Smooth muscle cell (in vitro differentiated cells): Measurements from ENCODE around the gene EMILIN2. TPM values are rescaled to one million over a fixed set of nuclear protein-coding genes. Genes with fewer than 3 reads are reported as not detected.

Experiments used
- DNase-seq: peaks from one replicate; lab custom pipeline; 2025; ENCODE audit not compliant: unreplicated experiment; lab: John Stamatoyannopoulos, UW
- H2AFZ ChIP-seq: fragments of 200-600 bp; sonication (generic); 2 replicates; pipeline ENCODE4 v1.6.0; 2016; ENCODE audit warnings: antibody characterized with exemption, low read depth, mild to moderate bottlenecking
- H3F3A ChIP-seq: fragments of 200-600 bp; sonication (generic); 2 replicates; pipeline ENCODE4 v1.6.0; 2017; ENCODE audit warnings: antibody characterized with exemption, low read depth
- H3K27ac ChIP-seq: fragments of 200-600 bp; sonication (generic); 2 replicates; pipeline ENCODE4 v1.5.1; 2016; ENCODE audit warnings: low read depth, mild to moderate bottlenecking
- H3K27me3 ChIP-seq: fragments of 200-600 bp; sonication (generic); 2 replicates; pipeline ENCODE4 v1.6.1; 2016; ENCODE audit warnings: low read depth, mild to moderate bottlenecking
- H3K36me3 ChIP-seq: fragments of 200-600 bp; sonication (generic); 2 replicates; pipeline ENCODE4 v1.5.1; 2016; ENCODE audit warnings: low read depth
- H3K4me1 ChIP-seq: fragments of 200-600 bp; sonication (generic); 2 replicates; pipeline ENCODE4 v1.5.1; 2016; ENCODE audit warnings: low read depth
- H3K4me2 ChIP-seq: fragments of 200-600 bp; sonication (generic); 2 replicates; pipeline ENCODE4 v1.6.0; 2016; ENCODE audit warnings: mild to moderate bottlenecking
- H3K4me3 ChIP-seq: fragments of 200-600 bp; sonication (generic); 2 replicates; pipeline ENCODE4 v1.5.1; 2016; ENCODE audit warnings: mild to moderate bottlenecking
- H3K79me2 ChIP-seq: fragments of 200-600 bp; sonication (generic); 2 replicates; pipeline ENCODE4 v1.6.0; 2016; ENCODE audit warnings: low read depth, mild to moderate bottlenecking
- H3K9ac ChIP-seq: fragments of 200-600 bp; sonication (generic); 2 replicates; pipeline ENCODE4 v1.6.0; 2016; ENCODE audit warnings: low read depth
- H3K9me3 ChIP-seq: fragments of 200-600 bp; sonication (generic); replicated peaks from 2 replicates; pipeline ENCODE4 v1.5.1; 2016; ENCODE audit warnings: low read depth
- H4K20me1 ChIP-seq: fragments of 200-600 bp; sonication (generic); 2 replicates; pipeline ENCODE4 v1.6.0; 2016; ENCODE audit warnings: low read depth
- WGBS: methylation state at CpG from one replicate; pipeline ENCODE4 v1.1.7; 2016; ENCODE audit warnings: low lambda C conversion rate; 5-methylcytosine and 5-hydroxymethylcytosine counted together
- polyA plus RNA-seq: library from polyadenylated mRNA; unstranded; fragments of >200 nt; fragmentation: Nextera tagmentation; extraction: Ambion mirVana; gene quantifications from 2 replicates; pipeline ENCODE4 v1.2.1, GENCODE V29; 2016
- total RNA-seq: library from RNA; depleted of rRNA; stranded (reverse); fragments of >200 nt; gene quantifications from 2 replicates; pipeline ENCODE4 v1.2.3, GENCODE V29; 2014
- TF ChIP-seq, protein P1 (sequence below): fragments of 200-600 bp; sonication (generic); IDR thresholded peaks from 2 replicates; pipeline ENCODE4 v1.5.1; 2017; ENCODE audit warnings: borderline replicate concordance, mild to moderate bottlenecking, antibody characterized with exemption; ENCODE audit not compliant: insufficient read depth, poor library complexity, severe bottlenecking

Gene EMILIN2
- total and polyA plus RNA-seq, 2 experiments from 2014 or later: 6.5 to 22.9 TPM

DNA sequence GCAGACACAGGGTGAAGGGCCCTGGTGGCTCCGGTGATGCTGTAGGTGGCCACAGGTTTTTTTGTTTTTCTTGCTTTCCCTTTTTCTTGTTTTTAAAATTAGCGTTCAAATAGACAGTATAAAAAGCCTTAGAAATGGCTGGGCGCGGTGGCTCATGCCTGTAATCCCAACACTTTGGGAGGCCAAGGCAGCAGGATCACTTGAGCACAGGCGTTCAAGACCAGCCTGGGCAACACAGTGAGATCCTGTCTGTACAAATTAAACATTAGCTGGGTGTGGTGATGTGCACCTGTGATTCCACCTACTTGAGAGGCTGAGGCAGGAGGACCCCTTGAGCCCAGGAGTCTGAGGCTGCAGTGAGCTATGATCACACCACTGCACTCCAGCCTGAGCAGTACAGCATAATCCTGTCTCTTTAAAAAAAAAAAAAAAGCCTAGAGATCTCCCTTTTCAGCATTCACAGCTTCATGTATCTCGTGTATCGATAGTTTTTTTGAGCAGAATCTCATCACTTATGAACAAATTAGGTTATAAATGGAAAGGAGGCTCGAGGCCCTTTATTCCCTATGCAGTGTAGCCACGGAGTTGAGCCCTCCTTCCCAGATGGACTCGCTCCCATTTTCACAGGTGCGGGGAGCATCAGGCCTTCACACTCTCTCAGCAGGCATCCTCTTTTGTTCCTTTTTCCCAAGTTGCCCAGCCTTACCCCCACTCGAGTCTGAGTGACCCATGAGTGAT, 50.8 kb downstream of the EMILIN2 start:
- no peak for DNase-seq
- no peak overlapping the region for H3K27ac ChIP-seq
- no peak overlapping the region for H3K4me2 ChIP-seq
- H2AFZ ChIP-seq: no peak overlapping the region
- no peaks in the 10 kb centered on the region for H3K36me3 ChIP-seq
- H3K27me3 ChIP-seq: no peaks in the 10 kb centered on the region
- no peak overlapping the region for H3K9ac ChIP-seq
- H3K4me3 ChIP-seq: no peak overlapping the region
- TF ChIP-seq, protein P1, sequence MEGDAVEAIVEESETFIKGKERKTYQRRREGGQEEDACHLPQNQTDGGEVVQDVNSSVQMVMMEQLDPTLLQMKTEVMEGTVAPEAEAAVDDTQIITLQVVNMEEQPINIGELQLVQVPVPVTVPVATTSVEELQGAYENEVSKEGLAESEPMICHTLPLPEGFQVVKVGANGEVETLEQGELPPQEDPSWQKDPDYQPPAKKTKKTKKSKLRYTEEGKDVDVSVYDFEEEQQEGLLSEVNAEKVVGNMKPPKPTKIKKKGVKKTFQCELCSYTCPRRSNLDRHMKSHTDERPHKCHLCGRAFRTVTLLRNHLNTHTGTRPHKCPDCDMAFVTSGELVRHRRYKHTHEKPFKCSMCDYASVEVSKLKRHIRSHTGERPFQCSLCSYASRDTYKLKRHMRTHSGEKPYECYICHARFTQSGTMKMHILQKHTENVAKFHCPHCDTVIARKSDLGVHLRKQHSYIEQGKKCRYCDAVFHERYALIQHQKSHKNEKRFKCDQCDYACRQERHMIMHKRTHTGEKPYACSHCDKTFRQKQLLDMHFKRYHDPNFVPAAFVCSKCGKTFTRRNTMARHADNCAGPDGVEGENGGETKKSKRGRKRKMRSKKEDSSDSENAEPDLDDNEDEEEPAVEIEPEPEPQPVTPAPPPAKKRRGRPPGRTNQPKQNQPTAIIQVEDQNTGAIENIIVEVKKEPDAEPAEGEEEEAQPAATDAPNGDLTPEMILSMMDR: no peak
- H3K9me3 ChIP-seq: no peaks in the 10 kb centered on the region
- H4K20me1 ChIP-seq: no peaks in the 10 kb centered on the region
- WGBS: 85% methylated on average over 12 of the region's 12 CpGs
- H3K79me2 ChIP-seq: no peaks in the 10 kb centered on the region
- peaks cover 5% of the 10 kb centered on the region for H3F3A ChIP-seq
- H3K4me1 ChIP-seq: peaks cover 13% of the 10 kb centered on the region

DNA sequence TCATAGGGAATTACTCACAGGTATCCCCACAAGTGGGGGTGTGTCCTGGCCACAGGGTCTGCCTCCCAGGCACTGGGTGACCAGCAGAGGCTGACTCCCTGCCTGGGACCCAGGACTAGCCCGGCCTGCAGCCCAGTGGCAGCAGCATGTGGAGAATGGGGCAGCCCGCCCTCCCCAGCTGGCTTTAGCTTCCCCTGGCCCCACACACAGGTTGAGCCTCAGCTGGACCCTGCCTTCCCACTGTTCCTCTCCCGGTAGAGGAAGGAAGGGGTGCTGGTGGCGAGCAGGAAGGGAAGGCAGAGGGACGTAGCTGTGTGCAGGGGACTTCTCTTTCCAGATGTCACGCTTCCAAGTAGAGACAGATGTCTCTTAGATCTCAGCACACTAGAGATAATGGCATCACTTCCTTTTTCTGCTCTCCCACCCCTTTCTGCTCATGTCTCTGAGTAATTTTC, 51.4 kb downstream of the EMILIN2 start:
- no peak for DNase-seq
- no peak overlapping the region for H3K4me3 ChIP-seq
- no peaks in the 10 kb centered on the region for H3K9me3 ChIP-seq
- no peak overlapping the region for H3K27ac ChIP-seq
- H3F3A ChIP-seq: peaks cover 5% of the 10 kb centered on the region
- no peak overlapping the region for H2AFZ ChIP-seq
- H3K36me3 ChIP-seq: no peaks in the 10 kb centered on the region
- no peaks in the 10 kb centered on the region for H3K27me3 ChIP-seq
- 54% methylated on average over 6 of the region's 6 CpGs for WGBS
- no peak overlapping the region for H3K9ac ChIP-seq
- no peaks in the 10 kb centered on the region for H3K79me2 ChIP-seq
- peaks cover 17% of the 10 kb centered on the region for H3K4me1 ChIP-seq
- no peak overlapping the region for H3K4me2 ChIP-seq
- H4K20me1 ChIP-seq: no peaks in the 10 kb centered on the region
- TF ChIP-seq, protein P1: no peak

DNA sequence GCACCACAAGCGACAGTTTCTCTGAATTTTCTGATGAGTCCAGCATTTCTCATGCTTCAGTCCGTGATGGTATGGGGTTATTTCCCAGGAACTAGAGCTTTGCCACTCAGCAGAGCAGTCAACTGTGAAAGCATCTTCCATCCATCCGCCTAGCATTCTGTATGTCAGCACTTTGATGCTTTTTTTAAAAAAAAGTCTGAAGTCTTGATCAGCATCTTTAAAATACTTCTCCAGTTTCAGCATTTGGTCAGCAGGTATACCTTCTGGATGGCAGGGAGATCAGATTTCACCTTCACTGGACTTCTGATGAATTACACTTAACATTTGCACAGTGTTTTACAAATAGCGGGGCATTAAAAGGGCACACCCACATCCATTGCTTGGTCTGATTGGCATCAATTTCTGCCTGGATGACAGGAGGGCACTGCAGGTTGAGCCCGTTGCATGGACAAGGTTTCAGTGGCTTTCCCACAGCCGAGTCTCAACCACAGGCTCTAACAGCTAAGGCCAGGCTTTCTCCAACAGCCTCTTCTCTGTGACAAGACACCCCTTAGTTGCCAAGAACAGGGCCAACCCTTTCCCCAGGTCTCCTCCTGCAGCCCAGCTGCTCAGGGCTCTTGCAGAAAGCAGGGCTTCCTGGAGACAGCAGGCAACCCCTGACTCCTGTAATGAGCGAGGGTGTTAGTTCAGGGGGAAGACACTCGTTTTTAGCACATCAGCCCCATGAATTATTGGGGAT, 54.0 kb downstream of the EMILIN2 start:
- peaks cover 15% of the 10 kb centered on the region for H3K4me1 ChIP-seq
- WGBS: 89% methylated on average over 8 of the region's 8 CpGs
- H3K4me2 ChIP-seq: no peak overlapping the region
- H4K20me1 ChIP-seq: no peaks in the 10 kb centered on the region
- no peak overlapping the region for H3K9ac ChIP-seq
- H3K4me3 ChIP-seq: no peak overlapping the region
- DNase-seq: no peak
- peaks cover 15% of the 10 kb centered on the region for H3F3A ChIP-seq
- TF ChIP-seq, protein P1: no peak
- no peaks in the 10 kb centered on the region for H3K9me3 ChIP-seq
- no peaks in the 10 kb centered on the region for H3K27me3 ChIP-seq
- no peaks in the 10 kb centered on the region for H3K36me3 ChIP-seq
- no peak overlapping the region for H2AFZ ChIP-seq
- no peaks in the 10 kb centered on the region for H3K79me2 ChIP-seq
- no peak overlapping the region for H3K27ac ChIP-seq
